Central memory CD4-positive, alpha-beta T cell (primary cell): ENCODE measurements around the gene SERTAD2.

Experiments used
- DNase-seq: peaks from one replicate; pipeline ENCODE4 v3.0.0; 2022
- total RNA-seq, 3 experiments: gene quantifications; one replicate each; lab custom pipeline; 2026; lab: John Stamatoyannopoulos, UW

SERTAD2 gene, protein sequence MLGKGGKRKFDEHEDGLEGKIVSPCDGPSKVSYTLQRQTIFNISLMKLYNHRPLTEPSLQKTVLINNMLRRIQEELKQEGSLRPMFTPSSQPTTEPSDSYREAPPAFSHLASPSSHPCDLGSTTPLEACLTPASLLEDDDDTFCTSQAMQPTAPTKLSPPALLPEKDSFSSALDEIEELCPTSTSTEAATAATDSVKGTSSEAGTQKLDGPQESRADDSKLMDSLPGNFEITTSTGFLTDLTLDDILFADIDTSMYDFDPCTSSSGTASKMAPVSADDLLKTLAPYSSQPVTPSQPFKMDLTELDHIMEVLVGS
- total RNA-seq, result 20.7 to 46.3 (median 25.3) reads per million in 3 experiments

GRCh38 chr2:64653109-64654062 lies at the start of gene SERTAD2:
Gene SERTAD2 (minus strand): TSS chr2:64653913. CDS start chr2:64636871, 17,042 bp downstream.
- peak; percentile 88 for DNase-seq

DNA sequence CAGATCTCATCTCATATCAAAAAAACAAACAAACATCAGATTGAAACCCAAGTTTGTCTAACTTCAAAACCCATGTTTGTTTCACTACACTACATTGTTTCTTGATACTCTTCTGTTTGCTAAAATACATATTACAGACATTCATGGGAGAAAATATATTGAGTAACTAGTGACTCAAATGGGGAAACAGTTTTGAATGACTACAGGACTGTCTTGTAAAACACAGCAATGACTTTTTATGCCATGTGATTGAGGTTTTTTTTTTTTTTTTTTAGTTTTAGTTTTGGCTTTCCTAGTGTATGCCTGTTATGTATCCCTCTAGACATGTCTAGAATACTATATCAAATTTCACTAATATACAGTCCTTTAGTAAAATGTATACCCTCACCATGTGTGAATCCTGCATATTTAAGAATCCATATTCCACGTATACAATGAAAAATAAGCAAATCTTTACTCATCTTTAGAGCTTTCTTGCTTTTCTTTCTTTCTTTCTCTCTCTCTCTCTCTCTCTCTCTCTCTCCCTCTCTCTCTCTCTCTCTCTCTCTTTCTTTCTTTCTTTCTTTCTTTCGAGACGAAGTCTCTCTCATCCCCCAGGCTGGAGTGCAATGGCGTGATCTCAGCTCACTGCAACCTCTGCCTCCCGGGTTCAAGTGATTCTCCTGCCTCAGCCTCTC lies 46.6 kb upstream of the SERTAD2 start:
- DNase-seq, result no peak

GRCh38 chr2:64699712-64700111 lies 46.0 kb upstream of the SERTAD2 start:
- peak; percentile 17 for DNase-seq

DNA sequence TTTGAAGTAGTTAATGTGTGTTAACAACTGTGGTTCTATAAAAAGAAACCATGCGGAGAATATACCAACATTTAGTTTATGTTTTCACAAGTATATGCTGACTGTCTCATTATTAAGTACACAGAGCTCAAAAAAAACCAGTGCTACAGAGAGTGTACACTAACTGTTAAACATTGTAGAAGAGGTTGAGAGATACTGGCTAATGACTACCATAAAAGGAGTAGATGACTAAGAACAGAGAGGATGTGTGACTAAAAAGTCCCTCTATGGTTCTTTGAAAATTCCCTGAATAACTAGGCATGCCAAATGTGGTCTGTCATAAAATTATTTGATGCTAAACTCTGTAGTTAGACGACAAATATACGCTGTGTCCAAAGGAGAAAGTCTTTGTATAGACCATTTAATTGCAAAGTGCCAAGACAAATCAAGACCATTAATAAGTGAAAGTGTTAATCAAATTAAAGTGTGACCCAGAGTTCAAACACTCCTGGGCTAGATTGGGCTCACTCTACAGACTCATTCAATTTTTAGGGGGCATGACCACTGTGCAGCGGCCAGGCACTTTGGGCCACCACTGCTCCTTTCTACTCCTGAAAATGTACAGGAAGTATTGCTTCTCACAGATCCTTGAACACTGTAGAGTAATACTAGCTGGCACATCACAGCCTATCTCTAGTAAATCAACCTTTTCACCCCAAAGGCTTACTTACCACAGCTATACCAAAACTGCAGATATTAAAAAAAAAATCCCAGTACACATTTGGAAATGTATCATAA lies 45.1 kb upstream of the SERTAD2 start:
- no peak for DNase-seq

- no peak for DNase-seq
These were observed 44.5 kb upstream of the SERTAD2 start for GRCh38 chr2:64698177-64698643.

DNA sequence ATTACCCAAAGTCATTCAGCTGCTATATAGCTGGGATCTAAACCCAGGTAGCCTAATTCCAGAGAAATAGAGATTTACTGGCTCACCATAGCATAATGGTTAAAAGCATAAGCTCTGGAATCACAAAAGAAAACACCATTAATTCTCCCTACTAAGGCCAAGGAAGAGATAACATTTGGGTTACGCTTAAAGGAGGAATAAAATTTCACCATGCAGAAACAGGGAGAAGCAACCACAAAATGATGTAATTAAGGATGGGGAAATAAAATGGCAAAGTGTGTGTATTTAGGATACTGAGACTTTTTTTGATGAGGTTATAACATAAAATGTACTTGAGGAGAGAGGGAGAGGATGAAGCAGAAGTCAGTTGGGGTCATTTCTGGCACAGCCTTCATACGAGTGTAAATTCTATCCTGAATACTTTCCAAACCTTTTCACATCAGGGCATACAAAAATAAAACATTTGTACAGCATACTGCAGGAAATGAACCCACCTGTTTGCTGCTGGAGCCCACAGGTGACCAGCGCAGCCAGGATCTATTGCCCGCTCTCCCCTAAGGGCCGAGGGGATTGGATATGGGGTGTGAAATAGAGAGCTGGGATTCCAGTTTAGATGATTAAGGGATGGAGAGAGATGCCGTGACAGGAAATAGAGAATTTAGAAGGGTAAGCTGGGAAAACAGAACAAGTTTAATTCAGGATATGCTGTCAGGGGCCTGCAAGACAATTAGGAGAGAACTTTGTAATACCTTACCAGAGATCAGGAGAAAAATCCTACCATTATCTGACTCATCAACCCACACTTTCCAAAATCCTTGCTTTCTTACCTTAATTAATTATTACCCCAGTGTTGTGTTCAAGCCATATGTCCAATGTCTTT lies 43.8 kb upstream of the SERTAD2 start:
- no peak for DNase-seq

- no peak for DNase-seq
These were observed 42.9 kb upstream of the SERTAD2 start for GRCh38 chr2:64696636-64697035.

DNA sequence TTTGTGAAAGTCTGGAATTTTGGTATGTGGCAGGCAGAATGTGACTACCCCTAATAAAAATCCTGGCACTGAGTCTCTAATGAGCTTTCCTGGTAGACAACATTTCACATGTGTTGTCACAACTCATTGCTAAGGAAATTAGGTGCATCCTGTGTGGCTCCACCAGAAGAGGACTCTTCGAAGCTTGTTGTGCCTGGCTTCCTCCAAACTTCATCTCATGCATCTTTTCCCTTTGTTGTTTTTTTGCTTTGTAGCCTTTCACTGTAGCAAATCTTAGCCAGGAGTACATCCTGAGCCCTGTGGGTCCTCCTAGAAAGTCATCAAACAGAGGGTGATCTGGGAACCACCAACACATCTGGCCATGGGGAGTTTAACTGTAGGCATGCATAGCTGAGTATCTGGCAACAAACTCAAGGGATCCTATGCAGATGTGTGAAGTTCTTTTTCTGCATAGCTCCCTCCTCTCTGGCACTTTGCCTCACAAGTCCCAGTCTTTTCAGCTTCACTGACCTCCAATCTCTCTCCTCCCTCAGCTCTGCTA lies 42.1 kb upstream of the SERTAD2 start:
- no peak for DNase-seq

DNA sequence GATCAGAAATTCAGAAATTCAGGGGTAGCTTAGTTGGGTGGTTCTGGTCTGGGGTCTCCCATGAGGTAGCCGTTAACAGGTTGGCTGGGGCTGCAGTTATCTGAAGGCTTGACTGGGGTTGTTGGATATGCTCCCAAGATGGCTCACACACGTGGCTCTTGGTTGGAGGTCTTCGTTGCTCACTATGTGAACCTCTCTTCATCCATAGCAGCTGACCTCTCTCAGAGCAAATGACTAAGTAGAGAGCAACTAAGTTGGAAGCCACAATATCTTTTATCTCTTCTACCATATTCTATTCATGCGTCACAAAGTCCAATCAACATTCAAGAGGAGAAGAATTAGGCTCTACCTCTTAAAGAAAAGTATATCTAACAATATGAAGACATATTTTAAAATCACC lies 38.7 kb upstream of the SERTAD2 start:
- DNase-seq, result no peak

- no peak for DNase-seq
These were observed 35.2 kb upstream of the SERTAD2 start for GRCh38 chr2:64688909-64689308.

DNA sequence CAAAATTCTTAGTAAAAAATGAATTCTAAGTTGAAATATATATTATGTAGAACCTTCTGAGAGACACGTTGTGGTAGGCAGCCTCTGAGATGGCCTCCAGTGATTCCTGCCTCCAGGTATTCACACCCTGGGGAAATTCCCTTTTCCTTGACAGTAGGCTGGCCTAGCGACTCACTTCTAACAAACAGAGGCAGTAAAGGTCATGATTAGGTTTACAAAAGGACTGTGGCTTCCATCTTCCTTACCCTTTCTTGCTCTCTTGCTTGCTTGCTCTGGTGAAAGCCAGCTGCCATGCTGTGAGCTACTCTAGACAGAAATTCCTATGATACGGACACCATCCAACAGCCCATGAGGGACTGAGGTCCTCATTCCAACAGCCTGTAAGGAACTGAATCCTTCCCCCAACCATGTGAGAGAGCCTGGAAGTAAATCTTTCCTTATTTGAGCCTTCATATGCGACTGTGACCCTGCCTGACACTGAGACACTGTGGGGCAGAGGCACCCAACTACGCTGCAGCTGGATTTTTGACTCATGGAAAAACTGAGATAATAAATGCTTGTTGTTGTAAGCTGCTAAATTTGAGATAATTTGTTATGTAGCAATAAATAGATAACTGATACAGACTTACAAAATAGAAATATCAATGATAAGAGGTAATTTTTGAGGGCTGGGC lies 32.7 kb upstream of the SERTAD2 start:
- DNase-seq, result no peak

GRCh38 chr2:64685430-64685829 lies 31.7 kb upstream of the SERTAD2 start:
- DNase-seq, result no peak

GRCh38 chr2:64683771-64684510 lies 30.2 kb upstream of the SERTAD2 start:
- DNase-seq, result no peak

DNA sequence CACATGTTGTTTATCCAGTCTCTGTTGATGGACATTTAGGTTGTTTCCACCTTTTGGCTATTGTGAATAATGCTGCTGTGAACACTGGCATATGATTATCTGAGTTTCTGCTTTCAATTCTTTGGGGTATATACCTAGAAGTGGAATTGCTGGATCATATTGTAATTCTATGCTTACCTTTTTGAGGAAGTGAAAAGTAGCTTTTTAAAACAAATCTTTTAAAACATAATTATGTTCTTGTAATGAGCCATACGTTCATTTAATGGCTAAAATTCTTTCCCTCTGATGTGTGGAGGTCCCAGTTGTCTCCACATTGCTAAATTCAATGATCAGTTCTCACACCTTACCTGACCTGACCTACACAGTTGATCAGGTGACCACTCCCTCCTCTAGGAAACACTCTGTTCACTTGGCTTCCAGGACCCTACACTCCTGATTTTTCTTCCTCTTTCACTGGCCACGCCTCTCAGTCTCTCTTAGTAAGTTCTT lies 27.8 kb upstream of the SERTAD2 start:
- DNase-seq, result no peak

- DNase-seq, result no peak
These were observed 26.1 kb upstream of the SERTAD2 start for GRCh38 chr2:64679673-64680425.

DNA sequence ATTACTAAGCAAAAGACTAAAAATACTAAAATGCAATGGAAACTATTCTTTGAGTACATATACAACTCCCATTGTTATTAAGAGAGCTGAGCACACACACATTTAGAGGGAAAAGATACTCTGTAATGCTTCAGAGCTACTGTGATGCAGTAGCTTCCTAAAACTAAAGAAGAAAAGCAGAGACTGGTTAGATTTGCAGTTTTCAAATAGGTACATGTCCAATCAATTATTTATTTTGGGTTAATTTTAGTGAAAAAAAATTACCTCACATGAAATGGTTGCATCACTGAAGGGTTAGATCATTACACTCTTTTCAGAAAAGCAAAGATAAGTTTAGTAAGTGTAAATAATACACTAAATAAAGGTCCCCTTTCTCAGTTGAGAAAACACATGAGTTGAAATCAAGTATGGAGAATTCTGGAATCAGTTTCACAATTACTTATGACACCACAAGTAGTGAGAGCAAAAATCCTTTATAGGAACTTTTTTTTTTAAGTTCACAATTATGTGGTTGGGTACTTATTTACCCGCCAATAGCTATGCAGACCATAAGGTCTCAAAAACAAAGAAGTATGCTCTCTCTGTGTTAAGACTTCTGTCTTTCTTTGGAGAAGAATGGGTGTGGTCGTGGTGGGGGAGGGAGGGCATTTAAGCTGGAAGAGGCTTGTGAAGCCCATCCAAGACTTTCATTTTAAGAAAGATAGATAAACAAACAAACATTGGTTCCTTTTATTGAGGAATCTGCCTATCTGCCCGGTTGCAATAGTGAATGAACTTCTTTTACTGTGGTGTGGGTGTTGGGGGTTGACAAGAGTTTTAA lies 25.3 kb upstream of the SERTAD2 start:
- no peak for DNase-seq

DNA sequence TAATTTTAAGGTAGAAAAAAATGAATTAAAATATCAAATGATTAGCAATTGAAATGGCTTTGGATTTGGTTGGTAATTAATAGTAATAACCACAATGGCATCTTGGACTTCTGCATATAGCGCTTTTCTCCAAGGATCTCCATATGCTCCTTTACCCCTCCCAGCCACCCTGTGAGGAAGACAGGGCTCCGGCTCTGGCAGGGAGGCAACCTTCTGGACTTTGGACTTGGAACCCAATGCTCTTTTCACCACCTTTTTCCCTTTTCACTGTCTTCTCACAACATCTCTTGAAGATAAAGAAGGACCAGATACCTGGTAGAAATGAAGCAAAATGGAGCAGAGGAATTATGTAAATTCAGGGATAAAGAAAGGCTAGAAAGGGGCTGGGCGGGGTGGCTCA lies 23.8 kb upstream of the SERTAD2 start:
- no peak for DNase-seq

- DNase-seq, result no peak
These were observed 22.1 kb upstream of the SERTAD2 start for GRCh38 chr2:64675860-64676259.
